Measurements from ENCODE around the gene PRDM16.

Gene PRDM16

GRCh38 chr1:3033040-3033789 lies 35.8 kb upstream of the PRDM16 start:
- DNase-seq = no peak

GRCh38 chr1:3033790-3034090 lies 35.3 kb upstream of the PRDM16 start:
- no peak for DNase-seq

DNA sequence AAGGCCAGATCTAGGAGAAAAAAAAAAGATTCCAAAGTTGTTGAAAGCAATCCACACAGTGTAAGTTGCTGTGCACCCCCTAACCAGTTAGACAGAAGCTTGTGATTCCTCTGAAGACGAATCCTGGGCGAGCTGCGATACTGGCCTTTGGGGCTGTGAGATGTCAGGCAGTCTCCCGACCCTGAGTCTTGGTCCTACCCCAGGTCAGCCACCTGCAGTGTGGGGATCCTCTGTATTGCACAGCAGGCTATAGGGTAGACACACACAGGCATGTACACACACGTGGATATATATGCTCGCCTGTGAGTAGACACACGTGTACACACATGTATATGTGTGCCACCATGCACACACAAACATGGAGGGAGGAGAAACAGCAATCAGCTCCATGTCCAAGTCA lies 34.8 kb upstream of the PRDM16 start:
- no peak for DNase-seq

DNA sequence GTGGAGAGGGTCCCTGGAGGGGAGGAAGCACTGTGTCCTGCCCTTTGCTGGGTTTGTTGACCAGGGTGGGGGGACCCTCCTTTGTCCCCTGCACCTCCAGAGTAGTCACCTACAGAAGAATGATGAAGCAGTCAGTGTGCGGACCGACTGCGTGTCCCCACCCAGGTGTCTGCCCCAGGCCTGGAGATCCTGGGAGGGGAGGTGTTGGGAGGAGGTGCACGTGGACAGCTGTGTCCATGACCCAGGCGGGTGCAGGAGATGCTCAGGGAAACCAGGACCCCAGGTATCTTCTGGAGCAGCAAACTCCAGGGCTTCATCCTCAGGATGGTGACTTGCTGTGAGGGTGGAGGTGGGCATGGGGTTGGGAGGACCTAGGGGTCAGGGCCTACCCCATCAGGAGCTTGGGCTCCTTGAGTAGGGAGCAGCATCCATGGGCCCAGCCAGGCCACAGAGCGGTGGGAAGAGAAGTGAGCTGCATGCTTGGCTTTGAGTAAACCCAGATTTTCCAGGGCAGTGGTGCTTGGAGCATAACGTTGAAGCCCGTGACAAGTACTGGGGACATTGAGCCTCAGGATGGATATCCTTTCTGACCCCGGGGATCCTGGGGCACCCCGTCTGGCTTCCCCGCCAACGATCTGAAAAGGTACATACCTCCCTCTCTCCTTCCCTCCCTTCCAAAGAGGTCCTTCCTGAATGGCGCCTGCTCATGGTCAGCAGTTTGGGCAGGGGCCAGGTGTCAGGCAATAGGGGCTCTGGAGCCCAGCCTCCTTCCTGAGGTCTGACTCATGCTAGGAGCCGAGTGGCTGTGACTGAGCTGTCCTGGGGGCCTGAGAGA lies 34.1 kb upstream of the PRDM16 start:
- no peak for DNase-seq

DNA sequence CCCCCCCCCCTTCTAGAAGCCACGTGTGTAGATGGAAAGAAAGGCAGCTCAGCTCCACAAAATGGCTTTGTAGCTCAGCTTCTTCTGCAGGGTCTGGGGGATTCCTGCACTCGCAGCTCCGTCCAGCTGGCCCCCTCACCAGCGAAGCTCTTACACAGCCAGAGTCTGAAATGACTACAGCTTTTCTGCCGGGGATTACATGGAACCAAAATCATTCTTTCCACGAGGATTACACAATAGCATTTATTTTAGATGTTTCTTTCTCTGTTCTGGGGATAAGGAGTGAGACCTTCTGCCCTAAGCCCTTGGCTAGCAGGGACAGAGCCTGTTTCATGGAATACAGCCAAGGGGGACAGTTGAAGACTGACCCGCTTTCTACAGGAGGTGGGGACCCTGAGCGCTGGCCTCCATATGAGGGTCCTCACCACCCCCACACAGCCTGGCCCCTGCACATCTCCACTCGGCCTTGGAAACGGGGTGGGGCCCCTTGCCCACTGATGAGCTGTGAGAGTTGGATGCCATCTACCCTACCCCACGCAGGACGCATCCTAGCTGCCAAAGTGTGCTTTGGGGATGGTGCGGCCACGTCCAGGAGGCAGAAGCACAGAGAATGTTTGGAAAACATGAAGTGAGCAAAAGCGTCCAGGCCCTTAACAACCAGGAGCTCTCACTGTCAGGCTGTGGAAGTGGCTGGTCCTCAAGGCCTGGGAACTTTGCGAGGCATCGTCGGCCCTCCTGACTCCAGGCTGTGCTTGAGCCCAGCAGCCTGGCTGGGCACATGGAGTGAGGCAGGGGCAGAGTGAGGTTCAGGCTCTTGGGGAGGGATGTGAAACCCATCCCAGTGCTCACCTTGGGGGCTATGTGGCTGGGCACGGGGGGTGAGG lies 33.2 kb upstream of the PRDM16 start:
- no peak for DNase-seq

DNA sequence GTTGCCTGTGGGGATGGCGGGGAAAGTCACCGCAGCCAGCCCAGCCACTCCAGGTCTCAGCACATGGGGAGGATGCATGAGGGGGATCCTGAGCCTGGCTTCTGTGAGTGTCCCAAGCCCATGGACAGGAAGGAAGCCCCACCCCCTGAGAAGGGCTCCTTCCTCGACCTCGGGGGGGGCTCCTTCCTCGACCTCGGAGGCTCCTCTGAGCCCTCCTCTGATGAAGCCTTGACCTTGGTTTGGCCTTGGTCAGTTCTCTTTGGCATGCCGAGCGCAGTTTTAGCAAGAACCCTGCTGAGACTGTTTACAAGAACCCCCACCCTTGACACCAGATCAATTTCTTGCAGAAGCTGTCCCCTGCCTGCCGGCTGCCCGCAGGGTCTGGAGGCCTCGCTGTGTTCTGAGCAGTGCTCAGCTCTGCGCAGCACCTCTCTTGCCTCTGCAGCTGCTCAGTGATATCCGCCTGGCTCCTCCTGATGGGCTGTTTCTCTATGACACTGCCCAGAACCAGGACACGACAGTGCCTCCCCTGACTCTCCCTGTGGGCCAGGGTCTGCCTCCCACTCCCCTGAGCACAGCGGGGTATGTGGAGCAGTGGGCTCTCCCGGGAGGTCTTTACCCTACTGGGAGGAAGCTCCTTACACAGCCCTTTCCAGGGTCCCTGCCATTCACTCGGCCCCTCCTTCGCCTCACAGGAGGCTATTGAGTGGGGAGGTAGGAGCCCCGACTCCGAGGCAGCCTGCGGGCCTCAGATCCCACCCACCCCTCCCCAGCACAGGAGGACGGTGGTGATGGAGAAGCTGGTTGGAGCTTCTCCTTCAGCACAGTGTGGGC lies 32.3 kb upstream of the PRDM16 start:
- DNase-seq = no peak

GRCh38 chr1:3037281-3038040 lies 31.5 kb upstream of the PRDM16 start:
- no peak for DNase-seq

DNA sequence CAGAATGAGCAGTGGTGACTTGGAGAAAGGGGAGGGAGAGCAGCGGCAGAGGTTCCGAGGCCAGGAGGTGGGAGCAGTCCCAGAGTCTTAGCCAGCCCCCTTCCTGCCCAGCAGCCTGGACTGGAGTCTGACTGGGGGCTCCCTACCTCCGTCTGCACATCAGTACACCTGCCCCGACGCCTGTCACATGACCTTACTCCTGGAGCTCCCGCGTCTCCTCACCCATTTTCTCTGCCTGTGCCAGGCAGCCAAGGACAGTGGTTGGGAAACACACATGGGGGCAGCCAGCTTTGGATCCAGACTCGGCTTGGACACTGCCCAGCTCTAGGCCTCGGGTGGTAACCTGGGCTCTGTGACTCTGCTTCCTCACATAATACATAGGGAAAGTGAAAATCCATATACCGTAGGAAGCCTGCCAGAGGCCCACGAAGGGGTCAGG lies 30.9 kb upstream of the PRDM16 start:
- no peak for DNase-seq

DNA sequence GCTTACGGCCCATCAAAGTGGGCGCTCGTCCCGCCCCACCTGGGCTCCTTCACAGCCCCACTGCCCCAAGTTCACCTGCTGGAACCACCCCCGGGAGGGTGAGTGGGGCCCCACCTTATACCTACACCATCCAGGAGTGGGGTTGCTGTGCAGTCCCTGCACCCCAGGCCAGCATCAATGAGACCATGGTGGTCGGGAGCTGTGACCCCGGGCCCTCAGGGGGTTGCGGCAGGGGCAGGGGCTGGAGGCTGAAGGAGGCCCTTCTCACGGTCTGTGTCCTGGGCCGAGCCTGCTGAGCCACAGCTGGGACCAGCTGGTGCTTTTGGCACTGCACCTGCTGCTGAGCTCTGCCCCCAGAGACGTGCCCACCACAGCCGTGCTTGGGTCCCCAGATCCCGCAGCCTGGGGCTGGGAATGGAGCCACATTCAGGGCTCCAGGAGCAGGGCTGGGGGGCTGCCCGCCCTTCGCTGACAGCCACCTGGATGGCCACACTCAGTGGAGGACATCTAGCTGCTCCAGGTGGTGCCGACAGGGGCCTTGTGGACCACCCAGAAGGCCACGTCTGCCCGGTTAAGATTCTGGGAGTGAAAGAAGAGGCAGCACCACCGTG lies 30.3 kb upstream of the PRDM16 start:
- DNase-seq = no peak

DNA sequence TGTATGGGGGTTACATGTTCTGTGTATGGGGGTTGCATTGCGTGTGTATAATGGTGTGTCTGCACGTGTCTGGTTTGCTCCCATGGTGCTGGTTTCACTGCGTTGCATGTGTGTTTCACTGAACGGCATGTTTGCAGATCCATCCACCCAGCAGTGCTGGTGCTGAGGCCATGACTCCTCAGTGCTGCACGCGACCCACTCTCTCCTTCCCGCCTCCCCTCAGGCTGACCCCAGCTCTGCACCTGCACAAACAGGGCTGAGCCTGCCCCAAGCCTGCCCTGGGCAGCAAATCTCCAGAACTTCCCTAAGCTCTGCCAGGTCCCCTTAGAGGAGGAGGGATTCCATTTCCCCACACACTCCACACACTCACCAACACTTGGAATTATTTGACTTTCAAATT lies 29.0 kb upstream of the PRDM16 start:
- no peak for DNase-seq

DNA sequence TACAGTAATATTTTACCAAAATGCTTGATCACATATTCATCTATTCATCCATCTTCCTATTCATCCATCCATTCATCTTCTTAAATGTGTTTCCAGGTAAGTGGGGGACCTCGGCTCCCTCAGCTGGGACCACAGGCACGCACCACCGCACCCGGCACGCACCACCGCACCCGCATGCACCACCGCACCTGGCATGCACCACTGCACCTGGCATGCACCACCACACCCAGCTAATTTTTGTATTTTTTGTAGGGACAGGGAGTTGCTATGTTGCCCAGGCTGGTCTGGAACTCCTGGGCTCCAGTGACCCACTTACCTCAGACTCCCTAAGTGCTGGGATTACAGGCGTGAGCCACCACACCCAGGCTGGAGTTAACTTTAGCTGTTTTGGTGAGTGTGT lies 26.5 kb upstream of the PRDM16 start:
- DNase-seq = no peak

- DNase-seq = no peak
Measured at GRCh38 chr1:3049164-3049563, 19.8 kb upstream of the PRDM16 start.

GRCh38 chr1:3049905-3050304 lies 19.1 kb upstream of the PRDM16 start:
- no peak for DNase-seq

DNA sequence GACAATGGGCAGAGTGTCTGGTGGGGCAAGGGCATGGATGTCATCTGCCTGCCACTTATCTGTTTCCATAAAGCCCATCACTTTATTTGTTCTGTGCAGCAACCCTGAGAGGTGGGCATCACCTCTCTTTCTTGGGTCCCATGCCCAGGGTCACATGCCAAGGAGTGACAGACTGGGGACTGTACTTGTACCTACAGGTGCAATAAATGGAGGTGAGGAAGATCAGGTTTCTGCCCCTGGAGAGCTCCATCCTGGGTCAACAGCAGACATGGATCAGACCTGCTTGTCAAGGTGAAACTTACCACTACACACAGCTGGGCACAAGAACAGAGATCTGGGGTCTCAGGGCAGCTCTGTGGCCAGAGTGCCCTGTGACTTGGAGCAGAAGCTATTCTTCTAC lies 18.4 kb upstream of the PRDM16 start:
- DNase-seq = no peak

GRCh38 chr1:3051270-3052268 lies 17.4 kb upstream of the PRDM16 start:
- DNase-seq = no peak

DNA sequence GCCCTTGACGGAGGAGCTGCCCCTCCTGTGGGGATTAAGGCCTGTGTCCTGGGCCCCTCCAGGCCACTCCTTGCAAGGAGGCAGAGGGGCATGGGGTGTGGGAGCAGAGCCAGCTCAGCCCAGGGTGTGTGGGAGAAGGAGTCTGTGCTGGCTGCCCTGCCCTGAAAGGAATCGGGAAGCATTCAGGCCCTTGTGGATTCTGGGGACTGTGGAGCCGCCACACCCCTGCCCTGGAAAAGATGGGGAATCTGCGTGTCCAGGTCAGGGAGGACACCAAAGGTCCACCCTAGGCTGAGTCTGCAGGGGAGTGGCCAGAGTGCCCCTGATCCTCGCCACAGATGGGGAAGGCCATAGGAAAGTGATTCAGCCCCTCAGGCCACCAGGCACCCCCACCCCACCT lies 16.5 kb upstream of the PRDM16 start:
- DNase-seq = no peak

DNA sequence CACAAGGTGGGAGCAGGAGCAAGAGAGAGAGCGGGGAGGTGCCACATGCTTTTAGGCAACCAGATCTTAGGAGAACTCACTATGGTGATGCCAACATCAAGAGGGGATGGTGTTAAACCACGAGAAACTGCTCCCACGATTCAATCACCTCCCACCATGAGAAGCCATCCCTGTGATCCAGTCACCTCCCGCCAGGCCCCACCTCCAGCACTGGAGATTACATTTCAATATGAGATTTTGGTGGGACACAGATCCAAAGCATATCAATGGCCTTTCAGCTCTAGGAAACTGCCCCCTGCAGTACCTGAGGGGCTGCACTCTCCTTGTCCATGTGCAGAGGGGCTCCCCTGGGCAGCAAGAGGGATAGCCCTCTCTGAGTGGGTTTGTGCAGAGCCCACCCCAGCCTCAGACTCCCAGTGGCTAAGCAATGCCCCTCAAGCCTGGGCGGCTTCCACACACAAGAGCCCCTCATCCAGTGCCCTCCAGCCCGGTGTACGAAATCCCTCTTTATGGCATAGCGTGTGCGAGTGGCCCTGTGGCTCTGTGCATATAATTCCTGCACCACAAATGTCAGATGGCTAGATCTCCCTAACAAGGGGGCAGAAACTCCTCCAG lies 15.5 kb upstream of the PRDM16 start:
- no peak for DNase-seq

GRCh38 chr1:3053986-3054385 lies 15.0 kb upstream of the PRDM16 start:
- no peak for DNase-seq

- DNase-seq = no peak
Measured at GRCh38 chr1:3054474-3054873, 14.5 kb upstream of the PRDM16 start.

GRCh38 chr1:3055051-3055450 lies 14.0 kb upstream of the PRDM16 start:
- no peak for DNase-seq

Measured in DMS79 treated with DMSO at 0.1 percent for 48 hours (cell line).